B cell (primary cell): ENCODE data around the gene MBD6.

Experiments used
- CTCF ChIP-seq: fragments of 200-600 bp; IDR thresholded peaks from one replicate; pipeline ENCODE4 v1.8.0; 2022; ENCODE audit warnings: antibody characterized with exemption, mild to moderate bottlenecking
- EZH2 ChIP-seq: IDR thresholded peaks from 2 replicates; pipeline ENCODE4 v1.6.1; 2012; ENCODE audit warnings: borderline replicate concordance, low read depth, mild to moderate bottlenecking, moderate library complexity, low read length; ENCODE audit not compliant: insufficient read depth, poor library complexity, severe bottlenecking

- TF ChIP-seq CTCF, result no peak
- no peak for TF ChIP-seq EZH2
These were observed 13.9 kb downstream of the MBD6 start for GRCh38 chr12:57536597-57536942.
